K562 (cell line): ENCODE data around the gene TSGA10. TPM values are rescaled to one million over a fixed set of nuclear protein-coding genes. Genes with fewer than 3 reads are reported as not detected.

Source experiments
- CEBPG ChIP-seq, 3 experiments: fragments of 200-800 bp in 1 of 3; sonication (Bioruptor generic) in 1 of 3; sonication (generic) in 1 of 3; formaldehyde crosslinking in 1 of 3; IDR thresholded peaks in 2 of 3; conservative IDR thresholded peaks in 1 of 3; 2 replicates each; pipeline versions ENCODE4 v1.6.1 to v1.8.0; 2016 to 2022; ENCODE audit warnings: missing compliant biosample characterization in 2 of 3, missing genetic modification characterization in 2 of 3, mild to moderate bottlenecking in 1 of 3, missing genetic modification reagents in 1 of 3
- CREB1 ChIP-seq, 2 experiments: sonication (generic) in 1 of 2; formaldehyde crosslinking in 1 of 2; IDR thresholded peaks; 2 replicates each; pipeline versions ENCODE4 v1.6.1 to v1.8.0; 2012 to 2022; ENCODE audit warnings: inconsistent platforms in 1 of 2, mild to moderate bottlenecking in 1 of 2, missing genetic modification reagents in 1 of 2, moderate library complexity in 1 of 2
- CTBP1 ChIP-seq: fragments of 450-650 bp; IDR thresholded peaks from 2 replicates; pipeline ENCODE4 v1.6.1; 2016; ENCODE audit warnings: borderline replicate concordance
- HIVEP1 ChIP-seq: fragments of 250-450 bp; sonication (Bioruptor Pico); IDR thresholded peaks from 2 replicates; pipeline ENCODE4 v1.4.0; 2020; ENCODE audit warnings: mild to moderate bottlenecking
- PHF8 ChIP-seq: fragments of 200-600 bp; sonication (generic); IDR thresholded peaks from 2 replicates; pipeline ENCODE4 v1.6.1; 2012; ENCODE audit warnings: mixed run types, mild to moderate bottlenecking, inconsistent platforms, low read length, moderate library complexity, borderline replicate concordance
- POLR2A ChIP-seq: fragments of 450-650 bp; conservative IDR thresholded peaks from 2 replicates; pipeline ENCODE4 v1.6.1; 2016
- PURB ChIP-seq: sonication (generic); formaldehyde crosslinking; IDR thresholded peaks from 2 replicates; pipeline ENCODE4 v1.9.0; 2021; ENCODE audit warnings: low read depth, mild to moderate bottlenecking, missing genetic modification reagents
- REST ChIP-seq, 2 experiments: fragments of 450-650 bp; formaldehyde crosslinking in 1 of 2; IDR thresholded peaks; 2 replicates each; pipeline versions ENCODE4 v1.4.0 to v1.6.1; 2014 to 2020; ENCODE audit warnings: mild to moderate bottlenecking in 2 of 2, borderline replicate concordance in 1 of 2, low read depth in 1 of 2
- USF1 ChIP-seq: sonication (generic); formaldehyde crosslinking; IDR thresholded peaks from 2 replicates; pipeline ENCODE4 v1.9.0; 2022; ENCODE audit warnings: mild to moderate bottlenecking, missing genetic modification reagents
- ZBTB9 ChIP-seq: fragments of 450-650 bp; formaldehyde crosslinking; IDR thresholded peaks from 2 replicates; pipeline ENCODE4 v1.4.0; 2020; ENCODE audit warnings: mild to moderate bottlenecking, moderate library complexity
- ZNF174 ChIP-seq: fragments of 250-450 bp; sonication (Bioruptor Pico); IDR thresholded peaks from 2 replicates; pipeline ENCODE4 v1.4.0; 2020; ENCODE audit warnings: mild to moderate bottlenecking
- ZNF511 ChIP-seq: sonication (generic); formaldehyde crosslinking; IDR thresholded peaks from 2 replicates; pipeline ENCODE4 v1.8.0; 2022; ENCODE audit warnings: mild to moderate bottlenecking, missing genetic modification reagents
- polyA plus RNA-seq, 8 experiments: library from polyadenylated mRNA; depleted of rRNA in 4 of 8; stranded (reverse) in 5 of 8; unstranded in 3 of 8; fragments of >200 nt; fragmentation: Nextera tagmentation in 2 of 8; fragmentation: Illumina TruSeq in 1 of 8; extraction: Ambion mirVana in 2 of 8; extraction: Trizol in 1 of 8; gene quantifications; 2 replicates each; pipeline versions ENCODE4 v1.2.1 to v1.2.3, GENCODE V29; 2011 to 2014; ENCODE audit warnings: inconsistent platforms in 1 of 8, missing spikeins in 1 of 8
- total RNA-seq, 7 experiments: library from RNA; depleted of rRNA in 6 of 7; stranded (reverse); fragments of >200 nt in 6 of 7; fragmentation: Illumina TruSeq in 2 of 7; extraction: Trizol in 2 of 7; gene quantifications; 2 replicates each; pipeline versions ENCODE4 v1.2.1 to v1.2.3, GENCODE V29; 2011 to 2021; ENCODE audit warnings: low replicate concordance in 1 of 7

Gene TSGA10
- total and polyA plus RNA-seq, 9 of the 15 experiments (the other 6 are each of a cell fraction or from before 2014, with no cell fraction given), result 2.1 to 11.3 (median 3.2) TPM

GRCh38 chr2:99141110-99142108 is 13.3 kb downstream of the TSGA10 start, which contains the start of gene C2orf15 (continued):
- TF ChIP-seq REST (IDR thresholded peaks at IDR 0.05; ENCODE audit: borderline replicate concordance) (peak; percentile 78), REST (CRISPR knock-in tag; IDR thresholded peaks at IDR 0.05; ENCODE audit: low read depth) (no peak), CREB1 (IDR thresholded peaks at IDR 0.05) (no peak), CREB1 (CRISPR knock-in tag; IDR thresholded peaks at IDR 0.05) (peak; percentile 30; the same call in 1 of the 2 replicates), POLR2A (0 out of 2 replicates have a peak, but pooled peaks have one; percentile 45), PHF8 (peak; percentile 42; the same call in 1 of the 2 replicates), ZNF174 (CRISPR knock-in tag) (no peak), HIVEP1 (CRISPR knock-in tag) (no peak), CEBPG (CRISPR knock-in tag; IDR thresholded peaks at IDR 0.05) (no peak), CEBPG (tag; conservative IDR thresholded peaks at IDR 0.05 in 1 of 2, IDR thresholded peaks at IDR 0.05 in 1 of 2) (0 out of 4 replicates have a peak, but pooled peaks of 1 of the 2 experiments have one; percentile 10), ZBTB9 (CRISPR knock-in tag) (peak; percentile 80; the same call in 1 of the 2 replicates), USF1 (0 out of 2 replicates have a peak, but pooled peaks have one; percentile 11), PURB (CRISPR knock-in tag) (no peak), ZNF511 (CRISPR knock-in tag) (peak; percentile 62), CTBP1 (peak; percentile 84)
